B cell (primary cell): ENCODE measurements around the gene BCAM. TPM values are rescaled to one million over a fixed set of nuclear protein-coding genes. Genes with fewer than 3 reads are reported as not detected.
A peak's percentile ranks its signal among the peaks of the same experiment; 100 is the strongest.

ENCODE experiments used
- ATAC-seq: fragments of 200-7000 bp; cut with Tn5 transposase; one replicate; pipeline ENCODE4 v1.10.0; 2021; ENCODE audit warnings: low read depth, mild to moderate bottlenecking, moderate number of reproducible peaks, moderate library complexity
- CTCF ChIA-PET: fragments of 350-600 bp; sonication (Branson Sonifier 250); formaldehyde crosslinking; loops from one replicate; lab custom pipeline; 2021; ENCODE audit warnings: antibody characterized with exemption, inconsistent platforms; lab: Charles Lee
- POLR2A ChIA-PET: fragments of 350-600 bp; sonication (Branson Sonifier 250); formaldehyde crosslinking; loops from one replicate; lab custom pipeline; 2021; ENCODE audit warnings: antibody characterized with exemption; lab: Charles Lee
- DNase-seq: peaks from one replicate; pipeline ENCODE4 v3.0.0; 2013
- H2AFZ ChIP-seq: 2 replicates; pipeline ENCODE4 v1.6.1; 2012; ENCODE audit warnings: mild to moderate bottlenecking, low read depth, low read length; ENCODE audit not compliant: insufficient read depth, poor library complexity, severe bottlenecking
- H3K27ac ChIP-seq, 2 donors: 1 replicate in 1 of 2; 2 replicates in 1 of 2; pipeline ENCODE4 v1.5.1; 2012 to 2013; ENCODE audit warnings: low read length in 2 of 2, mild to moderate bottlenecking in 2 of 2, moderate library complexity in 1 of 2
- H3K27me3 ChIP-seq, 4 experiments: fragments of 200-600 bp in 1 of 4; sonication (generic) in 1 of 4; replicated peaks in 1 of 4; 1 replicate in 2 of 4; 2 replicates in 2 of 4; pipeline versions ENCODE4 v1.6.1 to v1.7.0; 2013 to 2016; ENCODE audit warnings: low read length in 3 of 4, mild to moderate bottlenecking in 2 of 4, mixed read lengths in 1 of 4, moderate library complexity in 1 of 4; ENCODE audit not compliant: insufficient read depth in 4 of 4, control insufficient read depth in 3 of 4; ENCODE audit errors: control extremely low read depth in 1 of 4
- H3K36me3 ChIP-seq, 2 experiments: replicated peaks in 1 of 2; 1 replicate in 1 of 2; 2 replicates in 1 of 2; pipeline versions ENCODE4 v1.6.1 to v1.7.1; 2013; ENCODE audit warnings: low read length in 1 of 2; ENCODE audit not compliant: insufficient read depth in 2 of 2, control insufficient read depth in 1 of 2; ENCODE audit errors: control extremely low read depth in 1 of 2, extremely low read depth in 1 of 2
- H3K4me1 ChIP-seq, 2 donors: fragments of 200-600 bp in 1 of 2; sonication (generic) in 1 of 2; 1 replicate in 1 of 2; 2 replicates in 1 of 2; pipeline versions ENCODE4 v1.5.1 to v1.6.1; 2013 to 2017; ENCODE audit warnings: low read length in 2 of 2; ENCODE audit not compliant: control insufficient read depth in 2 of 2, insufficient read depth in 2 of 2
- H3K4me2 ChIP-seq: replicated peaks from 2 replicates; pipeline ENCODE3; 2012; ENCODE audit warnings: mild to moderate bottlenecking, low read depth, low read length; ENCODE audit not compliant: poor library complexity, severe bottlenecking
- H3K4me3 ChIP-seq, 5 experiments: fragments of 200-600 bp in 1 of 5; sonication (generic) in 1 of 5; 1 replicate in 3 of 5; 2 replicates in 2 of 5; pipeline versions ENCODE4 v1.5.1 to v1.7.0; 2011 to 2016; ENCODE audit warnings: low read length in 4 of 5, mild to moderate bottlenecking in 4 of 5, low read depth in 2 of 5, control low read depth in 1 of 5, moderate library complexity in 1 of 5; ENCODE audit not compliant: insufficient read depth in 1 of 5; ENCODE audit errors: control extremely low read depth in 1 of 5, extremely low read depth in 1 of 5
- H3K79me2 ChIP-seq: fragments of 200-600 bp; sonication (generic); one replicate; pipeline ENCODE4 v1.6.0; 2016; ENCODE audit warnings: low read length; ENCODE audit not compliant: control insufficient read depth, insufficient read depth
- H3K9ac ChIP-seq: fragments of 200-600 bp; sonication (generic); 2 replicates; pipeline ENCODE4 v1.6.1; 2017; ENCODE audit warnings: mild to moderate bottlenecking, low read length, moderate library complexity
- H3K9me3 ChIP-seq, 3 donors: one replicate each; pipeline versions ENCODE4 v1.6.1 to v1.7.1; 2013; ENCODE audit warnings: low read length in 2 of 3; ENCODE audit not compliant: control insufficient read depth in 2 of 3, insufficient read depth in 1 of 3; ENCODE audit errors: control extremely low read depth in 1 of 3
- H4K20me1 ChIP-seq: 2 replicates; pipeline ENCODE4 v1.6.0; 2012; ENCODE audit warnings: mild to moderate bottlenecking, low read length; ENCODE audit not compliant: insufficient read depth, control insufficient read depth, poor library complexity, severe bottlenecking
- H3K27ac Mint-ChIP-seq: one replicate; pipeline ENCODE4 v1.8.0; 2021; ENCODE audit warnings: mixed read lengths
- H3K27me3 Mint-ChIP-seq: one replicate; pipeline ENCODE4 v1.8.0; 2021; ENCODE audit warnings: mixed read lengths
- H3K4me1 Mint-ChIP-seq: one replicate; pipeline ENCODE4 v1.8.0; 2021; ENCODE audit warnings: mixed read lengths
- H3K4me3 Mint-ChIP-seq: one replicate; pipeline ENCODE4 v1.8.0; 2021; ENCODE audit warnings: mixed read lengths
- H3K9me3 Mint-ChIP-seq: one replicate; pipeline ENCODE4 v1.8.0; 2022; ENCODE audit warnings: mixed read lengths; ENCODE audit not compliant: insufficient read depth
- EZH2 ChIP-seq: IDR thresholded peaks from 2 replicates; pipeline ENCODE4 v1.6.1; 2012; ENCODE audit warnings: borderline replicate concordance, low read depth, mild to moderate bottlenecking, moderate library complexity, low read length; ENCODE audit not compliant: insufficient read depth, poor library complexity, severe bottlenecking
- WGBS: methylation state at CpG from one replicate; pipeline ENCODE4 v1.1.5; 2013; ENCODE audit warnings: missing lambda C conversion rate; ENCODE audit not compliant: insufficient coverage; 5-methylcytosine and 5-hydroxymethylcytosine counted together
- intact Hi-C: fragments of 100-400 bp; cut with micrococcal nuclease; formaldehyde crosslinking; loops from one replicate; pipeline ENCODE4 v1.10.0; 2022
- polyA plus RNA-seq: library from polyadenylated mRNA; depleted of rRNA; stranded (reverse); fragments of >200 nt; gene quantifications from 2 replicates; pipeline ENCODE4 v1.2.3, GENCODE V29; 2012
- total RNA-seq, 2 donors: library from RNA; stranded (reverse); fragments of 120-200 nt in 1 of 2; gene quantifications; 1 replicate in 1 of 2; 2 replicates in 1 of 2; pipeline versions ENCODE4 v1.2.3 to v1.2.4, GENCODE V29; 2013 to 2022
- TF ChIP-seq, protein P1 (sequence below): fragments of 200-600 bp; IDR thresholded peaks from one replicate; pipeline ENCODE4 v1.8.0; 2022; ENCODE audit warnings: antibody characterized with exemption, mild to moderate bottlenecking

BCAM gene
- total and polyA plus RNA-seq, 2 donors (not counting 1 experiment from before 2014, with no cell fraction given), result not detected

DNA sequence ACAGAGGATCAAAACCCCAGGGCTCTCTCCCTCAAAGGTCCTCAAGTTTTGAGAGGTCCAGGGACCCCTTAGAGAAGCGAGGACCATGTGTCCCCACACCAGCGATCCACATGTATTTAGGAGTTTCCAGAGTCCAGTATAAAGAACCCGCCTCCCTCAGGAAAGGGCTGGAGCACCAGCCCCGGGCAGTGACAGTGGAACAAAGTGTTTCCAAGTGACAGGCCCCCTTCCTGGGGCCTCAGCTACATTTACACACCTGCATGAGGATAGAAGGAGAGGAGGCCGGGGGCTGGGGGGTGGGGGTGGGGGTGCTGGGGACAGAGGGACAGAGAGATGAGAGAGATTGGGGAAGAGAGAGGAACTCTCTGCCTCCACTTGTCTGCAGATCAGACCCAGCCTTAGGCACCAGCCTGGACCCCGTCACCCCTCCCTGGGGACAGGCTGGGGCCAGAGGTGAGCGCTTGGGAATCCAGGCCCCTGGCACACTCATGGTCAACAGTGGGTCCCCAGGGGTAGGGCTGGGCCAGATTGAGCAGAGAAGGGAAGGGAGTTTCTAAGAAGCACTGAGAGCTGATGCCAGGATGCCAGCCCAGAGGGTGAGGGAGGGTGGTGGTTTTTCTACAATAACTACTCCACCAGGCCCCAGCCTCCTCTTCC, 802 bp downstream of the BCAM start:
- Histone ChIP-seq H2AFZ (no peak overlapping the region), H3K4me2 (peak overlapping the region; percentile 64), H3K27ac (no peak overlapping the region), H3K9me3 (peaks cover 0 to 4% (median 0%) of the 10 kb centered on the region in 3 donors), H3K4me1 (peaks cover 10% of the 10 kb centered on the region in 2 donors), H3K36me3 (no peaks in the 10 kb centered on the region), H3K27me3 (peaks cover 0 to 31% (median 7%) of the 10 kb centered on the region in 4 experiments), H4K20me1 (no peaks in the 10 kb centered on the region), H3K4me3 (no peak overlapping the region), H3K9ac (no peak overlapping the region), H3K79me2 (no peaks in the 10 kb centered on the region)
- peaks cover 9% of the 10 kb centered on the region for H3K4me1 Mint-ChIP-seq
- intact Hi-C loops, result loop anchor here (10.0 kb wide), 1 partner anchor 435 kb away; the partner anchor contains the start of gene EXOC3L2
- DNase-seq (no peak), ATAC-seq (no peak)
- POLR2A ChIA-PET, result no interaction called here
- 69% methylated on average over 4 of the region's 7 CpGs for WGBS
- peaks cover 34% of the 10 kb centered on the region for H3K27me3 Mint-ChIP-seq
- no peak overlapping the region for H3K4me3 Mint-ChIP-seq
- H3K27ac Mint-ChIP-seq, result no peak overlapping the region
- no peaks in the 10 kb centered on the region for H3K9me3 Mint-ChIP-seq
- CTCF ChIA-PET, result no interaction called here
- TF ChIP-seq EZH2, result no peak
- TF ChIP-seq, protein P1, sequence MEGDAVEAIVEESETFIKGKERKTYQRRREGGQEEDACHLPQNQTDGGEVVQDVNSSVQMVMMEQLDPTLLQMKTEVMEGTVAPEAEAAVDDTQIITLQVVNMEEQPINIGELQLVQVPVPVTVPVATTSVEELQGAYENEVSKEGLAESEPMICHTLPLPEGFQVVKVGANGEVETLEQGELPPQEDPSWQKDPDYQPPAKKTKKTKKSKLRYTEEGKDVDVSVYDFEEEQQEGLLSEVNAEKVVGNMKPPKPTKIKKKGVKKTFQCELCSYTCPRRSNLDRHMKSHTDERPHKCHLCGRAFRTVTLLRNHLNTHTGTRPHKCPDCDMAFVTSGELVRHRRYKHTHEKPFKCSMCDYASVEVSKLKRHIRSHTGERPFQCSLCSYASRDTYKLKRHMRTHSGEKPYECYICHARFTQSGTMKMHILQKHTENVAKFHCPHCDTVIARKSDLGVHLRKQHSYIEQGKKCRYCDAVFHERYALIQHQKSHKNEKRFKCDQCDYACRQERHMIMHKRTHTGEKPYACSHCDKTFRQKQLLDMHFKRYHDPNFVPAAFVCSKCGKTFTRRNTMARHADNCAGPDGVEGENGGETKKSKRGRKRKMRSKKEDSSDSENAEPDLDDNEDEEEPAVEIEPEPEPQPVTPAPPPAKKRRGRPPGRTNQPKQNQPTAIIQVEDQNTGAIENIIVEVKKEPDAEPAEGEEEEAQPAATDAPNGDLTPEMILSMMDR, result no peak
